ENCODE results near the gene ECE1. TPM values are rescaled to one million over a fixed set of nuclear protein-coding genes. Genes with fewer than 3 reads are reported as not detected.

ECE1 gene
- total and polyA plus RNA-seq, 2 of the 13 experiments (the other 11 are each of a cell fraction or from before 2014, with no cell fraction given) = 13.5 to 21.2 TPM

- TF ChIP-seq, protein P1, sequence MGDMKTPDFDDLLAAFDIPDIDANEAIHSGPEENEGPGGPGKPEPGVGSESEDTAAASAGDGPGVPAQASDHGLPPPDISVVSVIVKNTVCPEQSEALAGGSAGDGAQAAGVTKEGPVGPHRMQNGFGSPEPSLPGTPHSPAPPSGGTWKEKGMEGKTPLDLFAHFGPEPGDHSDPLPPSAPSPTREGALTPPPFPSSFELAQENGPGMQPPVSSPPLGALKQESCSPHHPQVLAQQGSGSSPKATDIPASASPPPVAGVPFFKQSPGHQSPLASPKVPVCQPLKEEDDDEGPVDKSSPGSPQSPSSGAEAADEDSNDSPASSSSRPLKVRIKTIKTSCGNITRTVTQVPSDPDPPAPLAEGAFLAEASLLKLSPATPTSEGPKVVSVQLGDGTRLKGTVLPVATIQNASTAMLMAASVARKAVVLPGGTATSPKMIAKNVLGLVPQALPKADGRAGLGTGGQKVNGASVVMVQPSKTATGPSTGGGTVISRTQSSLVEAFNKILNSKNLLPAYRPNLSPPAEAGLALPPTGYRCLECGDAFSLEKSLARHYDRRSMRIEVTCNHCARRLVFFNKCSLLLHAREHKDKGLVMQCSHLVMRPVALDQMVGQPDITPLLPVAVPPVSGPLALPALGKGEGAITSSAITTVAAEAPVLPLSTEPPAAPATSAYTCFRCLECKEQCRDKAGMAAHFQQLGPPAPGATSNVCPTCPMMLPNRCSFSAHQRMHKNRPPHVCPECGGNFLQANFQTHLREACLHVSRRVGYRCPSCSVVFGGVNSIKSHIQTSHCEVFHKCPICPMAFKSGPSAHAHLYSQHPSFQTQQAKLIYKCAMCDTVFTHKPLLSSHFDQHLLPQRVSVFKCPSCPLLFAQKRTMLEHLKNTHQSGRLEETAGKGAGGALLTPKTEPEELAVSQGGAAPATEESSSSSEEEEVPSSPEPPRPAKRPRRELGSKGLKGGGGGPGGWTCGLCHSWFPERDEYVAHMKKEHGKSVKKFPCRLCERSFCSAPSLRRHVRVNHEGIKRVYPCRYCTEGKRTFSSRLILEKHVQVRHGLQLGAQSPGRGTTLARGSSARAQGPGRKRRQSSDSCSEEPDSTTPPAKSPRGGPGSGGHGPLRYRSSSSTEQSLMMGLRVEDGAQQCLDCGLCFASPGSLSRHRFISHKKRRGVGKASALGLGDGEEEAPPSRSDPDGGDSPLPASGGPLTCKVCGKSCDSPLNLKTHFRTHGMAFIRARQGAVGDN (CRISPR knock-in tag; IDR thresholded peaks at IDR 0.05) = peak; percentile 57
- TF ChIP-seq ATF7-NPFF (CRISPR knock-in tag; IDR thresholded peaks at IDR 0.05; ENCODE audit: low read depth) = no peak
- no peak for TF ChIP-seq PAXIP1 (CRISPR knock-in tag; conservative IDR thresholded peaks at IDR 0.05)
- no peak for TF ChIP-seq ZEB1 (IDR thresholded peaks at IDR 0.05; ENCODE audit: insufficient replicate concordance, low read depth)
- TF ChIP-seq, protein P2, sequence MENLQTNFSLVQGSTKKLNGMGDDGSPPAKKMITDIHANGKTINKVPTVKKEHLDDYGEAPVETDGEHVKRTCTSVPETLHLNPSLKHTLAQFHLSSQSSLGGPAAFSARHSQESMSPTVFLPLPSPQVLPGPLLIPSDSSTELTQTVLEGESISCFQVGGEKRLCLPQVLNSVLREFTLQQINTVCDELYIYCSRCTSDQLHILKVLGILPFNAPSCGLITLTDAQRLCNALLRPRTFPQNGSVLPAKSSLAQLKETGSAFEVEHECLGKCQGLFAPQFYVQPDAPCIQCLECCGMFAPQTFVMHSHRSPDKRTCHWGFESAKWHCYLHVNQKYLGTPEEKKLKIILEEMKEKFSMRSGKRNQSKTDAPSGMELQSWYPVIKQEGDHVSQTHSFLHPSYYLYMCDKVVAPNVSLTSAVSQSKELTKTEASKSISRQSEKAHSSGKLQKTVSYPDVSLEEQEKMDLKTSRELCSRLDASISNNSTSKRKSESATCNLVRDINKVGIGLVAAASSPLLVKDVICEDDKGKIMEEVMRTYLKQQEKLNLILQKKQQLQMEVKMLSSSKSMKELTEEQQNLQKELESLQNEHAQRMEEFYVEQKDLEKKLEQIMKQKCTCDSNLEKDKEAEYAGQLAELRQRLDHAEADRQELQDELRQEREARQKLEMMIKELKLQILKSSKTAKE (CRISPR knock-in tag; IDR thresholded peaks at IDR 0.05; ENCODE audit: borderline replicate concordance) = 0 out of 2 replicates have a peak, but pooled peaks have one; percentile 23
- TF ChIP-seq, protein P3, sequence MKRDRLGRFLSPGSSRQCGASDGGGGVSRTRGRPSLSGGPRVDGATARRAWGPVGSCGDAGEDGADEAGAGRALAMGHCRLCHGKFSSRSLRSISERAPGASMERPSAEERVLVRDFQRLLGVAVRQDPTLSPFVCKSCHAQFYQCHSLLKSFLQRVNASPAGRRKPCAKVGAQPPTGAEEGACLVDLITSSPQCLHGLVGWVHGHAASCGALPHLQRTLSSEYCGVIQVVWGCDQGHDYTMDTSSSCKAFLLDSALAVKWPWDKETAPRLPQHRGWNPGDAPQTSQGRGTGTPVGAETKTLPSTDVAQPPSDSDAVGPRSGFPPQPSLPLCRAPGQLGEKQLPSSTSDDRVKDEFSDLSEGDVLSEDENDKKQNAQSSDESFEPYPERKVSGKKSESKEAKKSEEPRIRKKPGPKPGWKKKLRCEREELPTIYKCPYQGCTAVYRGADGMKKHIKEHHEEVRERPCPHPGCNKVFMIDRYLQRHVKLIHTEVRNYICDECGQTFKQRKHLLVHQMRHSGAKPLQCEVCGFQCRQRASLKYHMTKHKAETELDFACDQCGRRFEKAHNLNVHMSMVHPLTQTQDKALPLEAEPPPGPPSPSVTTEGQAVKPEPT (CRISPR knock-in tag; IDR thresholded peaks at IDR 0.05; ENCODE audit: low read depth) = no peak
- TF ChIP-seq HNRNPL (IDR thresholded peaks at IDR 0.05; ENCODE audit: low read depth, low read length) = peak; percentile 88; the same call in 1 of the 2 replicates
- TF ChIP-seq CREM (IDR thresholded peaks at IDR 0.05) = no peak
- no peak for TF ChIP-seq CREM (CRISPR knock-in tag; IDR thresholded peaks at IDR 0.05)
- peak; percentile 72 for TF ChIP-seq ZNF629 (CRISPR knock-in tag; conservative IDR thresholded peaks at IDR 0.05)
- TF ChIP-seq ZNF879 (CRISPR knock-in tag; IDR thresholded peaks at IDR 0.05) = no peak
- TF ChIP-seq, protein P4, sequence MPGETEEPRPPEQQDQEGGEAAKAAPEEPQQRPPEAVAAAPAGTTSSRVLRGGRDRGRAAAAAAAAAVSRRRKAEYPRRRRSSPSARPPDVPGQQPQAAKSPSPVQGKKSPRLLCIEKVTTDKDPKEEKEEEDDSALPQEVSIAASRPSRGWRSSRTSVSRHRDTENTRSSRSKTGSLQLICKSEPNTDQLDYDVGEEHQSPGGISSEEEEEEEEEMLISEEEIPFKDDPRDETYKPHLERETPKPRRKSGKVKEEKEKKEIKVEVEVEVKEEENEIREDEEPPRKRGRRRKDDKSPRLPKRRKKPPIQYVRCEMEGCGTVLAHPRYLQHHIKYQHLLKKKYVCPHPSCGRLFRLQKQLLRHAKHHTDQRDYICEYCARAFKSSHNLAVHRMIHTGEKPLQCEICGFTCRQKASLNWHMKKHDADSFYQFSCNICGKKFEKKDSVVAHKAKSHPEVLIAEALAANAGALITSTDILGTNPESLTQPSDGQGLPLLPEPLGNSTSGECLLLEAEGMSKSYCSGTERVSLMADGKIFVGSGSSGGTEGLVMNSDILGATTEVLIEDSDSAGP (CRISPR knock-in tag; IDR thresholded peaks at IDR 0.05; ENCODE audit: borderline replicate concordance) = 0 out of 2 replicates have a peak, but pooled peaks have one; percentile 32
- TF ChIP-seq HNRNPUL1 (IDR thresholded peaks at IDR 0.05; ENCODE audit: low read depth, low read length) = no peak
- TF ChIP-seq NR2C2 (CRISPR knock-in tag; IDR thresholded peaks at IDR 0.05; ENCODE audit: borderline replicate concordance) = no peak
Observed at GRCh38 chr1:21321963-21322680, 31.9 kb upstream of the ECE1 start (continued).

Measured in HepG2 (cell line).